ENCODE measurements around the gene PPCDC.

The PPCDC gene

GRCh38 chr15:75023181-75023871, at the start of gene PPCDC:
TSS of gene PPCDC (plus strand) at chr15:75023590. CDS start at chr15:75028319, 4,729 bp downstream.
- peak; percentile 94 for DNase-seq

- no peak for DNase-seq
Observed at GRCh38 chr15:74976159-74976558, 47.2 kb upstream of the PPCDC start.

- DNase-seq: no peak
Observed at GRCh38 chr15:74977599-74977998, 45.8 kb upstream of the PPCDC start.

- DNase-seq: no peak
Observed at GRCh38 chr15:74978077-74978476, 45.3 kb upstream of the PPCDC start.

- no peak for DNase-seq
Observed at GRCh38 chr15:74978503-74978902, 44.9 kb upstream of the PPCDC start.

GRCh38 chr15:74982183-74982582, 41.2 kb upstream of the PPCDC start:
- no peak for DNase-seq

GRCh38 chr15:74983725-74984231, 39.6 kb upstream of the PPCDC start:
- no peak for DNase-seq

- DNase-seq: peak; percentile 4
Observed at GRCh38 chr15:74988007-74988800, 35.2 kb upstream of the PPCDC start.

GRCh38 chr15:74989527-74989926, 33.9 kb upstream of the PPCDC start:
- no peak for DNase-seq

- no peak for DNase-seq
Observed at GRCh38 chr15:74992619-74993018, 30.8 kb upstream of the PPCDC start.

GRCh38 chr15:74994236-74994635, 29.2 kb upstream of the PPCDC start:
- DNase-seq: no peak

GRCh38 chr15:74994685-74995084, 28.7 kb upstream of the PPCDC start:
- DNase-seq: no peak

GRCh38 chr15:74995182-74995778, 28.1 kb upstream of the PPCDC start, which contains the start of gene SCAMP5:
TSS of gene SCAMP5 (plus strand) at chr15:74995563. CDS start at chr15:75011840, 16,277 bp downstream.
- DNase-seq: peak; percentile 93

GRCh38 chr15:74995779-74996765, 27.3 kb upstream of the PPCDC start:
- DNase-seq: peak; percentile 6

- no peak for DNase-seq
Observed at GRCh38 chr15:74997141-74997540, 26.2 kb upstream of the PPCDC start.

GRCh38 chr15:74997543-74997942, 25.8 kb upstream of the PPCDC start:
- no peak for DNase-seq

GRCh38 chr15:75001310-75001709, 22.1 kb upstream of the PPCDC start:
- no peak for DNase-seq

GRCh38 chr15:75002398-75002797, 21.0 kb upstream of the PPCDC start:
- no peak for DNase-seq

GRCh38 chr15:75007216-75007615, 16.2 kb upstream of the PPCDC start:
- no peak for DNase-seq

- DNase-seq: no peak
Observed at GRCh38 chr15:75008221-75008625, 15.2 kb upstream of the PPCDC start.

- no peak for DNase-seq
Observed at GRCh38 chr15:75008629-75009326, 14.6 kb upstream of the PPCDC start.

GRCh38 chr15:75016431-75016830, 7.0 kb upstream of the PPCDC start:
- DNase-seq: no peak

Measured in NCI-H526 treated with DMSO at 0.1 percent for 48 hours (cell line).